Measurements from ENCODE around the gene DNAH14. TPM values are rescaled to one million over a fixed set of nuclear protein-coding genes. Genes with fewer than 3 reads are reported as not detected.

The DNAH14 gene
- total and polyA plus RNA-seq, 2 of the 8 experiments (the other 6 are each of a cell fraction or from before 2014, with no cell fraction given): 8.4 to 40.7 TPM

DNA sequence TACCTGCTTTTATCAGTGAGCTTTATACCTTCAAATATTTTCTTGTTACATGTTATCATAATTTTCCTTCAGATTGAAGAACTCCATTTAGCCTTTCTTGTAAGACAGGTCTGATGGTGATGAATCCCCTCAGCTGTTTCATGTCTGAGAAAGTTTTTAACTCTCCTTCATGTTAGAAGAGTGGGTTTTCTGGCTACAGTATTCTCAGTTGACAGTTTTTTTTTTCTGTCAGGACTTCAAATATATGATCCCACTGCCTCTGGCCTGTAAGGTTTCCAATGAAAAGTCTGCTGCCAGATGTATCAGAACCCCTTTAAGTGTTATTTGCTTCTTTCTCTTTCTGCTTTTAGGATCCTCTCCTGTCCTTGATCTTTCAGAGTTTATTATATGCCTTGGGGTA is 250.2 kb downstream of the DNAH14 start:
- H2BK120ac ChIP-seq (replicated peaks; ENCODE audit: low read depth, low read length): no peak overlapping the region
- no peak overlapping the region for H3K4me3 ChIP-seq (ENCODE audit: extremely low read depth in 1 of 4, insufficient read depth in 2 of 4, low read depth in 3 of 4, low read length in 4 of 4)
- no peak for DNase-seq (ENCODE audit: low read depth in 1 of 2, low spot score in 2 of 2)
- H3K9me3 ChIP-seq (ENCODE audit: insufficient read depth in 2 of 2, low read depth in 1 of 2, low read length in 1 of 2): peaks cover 17 to 24% of the 10 kb centered on the region in 2 experiments
- no peak overlapping the region for H3K56ac ChIP-seq (replicated peaks; ENCODE audit: insufficient read length, low read depth, low read length)
- H3K23me2 ChIP-seq (ENCODE audit: low read depth, low read length): no peaks in the 10 kb centered on the region
- H4K5ac ChIP-seq (ENCODE audit: insufficient read length, low read depth, low read length): no peak overlapping the region
- H3K79me2 ChIP-seq (ENCODE audit: control insufficient read depth in 1 of 2, insufficient read depth in 2 of 2, low read length in 2 of 2): no peaks in the 10 kb centered on the region
- no peak overlapping the region for H3K23ac ChIP-seq (ENCODE audit: insufficient read length)
- no peak overlapping the region for H2BK15ac ChIP-seq (ENCODE audit: low read length)
- no peak overlapping the region for H2BK12ac ChIP-seq (ENCODE audit: low read depth, low read length)
- H2BK20ac ChIP-seq (ENCODE audit: low read length): no peak overlapping the region
- no peak overlapping the region for H3K4me2 ChIP-seq (ENCODE audit: insufficient read depth in 1 of 2, low read depth in 2 of 2, low read length in 2 of 2)
- no peaks in the 10 kb centered on the region for H4K20me1 ChIP-seq (replicated peaks in 1 of 2; ENCODE audit: control insufficient read depth in 1 of 2, insufficient read depth in 2 of 2, low read length in 2 of 2)
- H3K14ac ChIP-seq (ENCODE audit: insufficient read length): no peak overlapping the region
- ChIA-PET CTCF (ENCODE audit: partially characterized antibody) (no interaction called here), POLR2A (ENCODE audit: partially characterized antibody) (no interaction called here)
- no peak overlapping the region for H4K8ac ChIP-seq (ENCODE audit: extremely low read depth, insufficient read depth, low read length)
- no peaks in the 10 kb centered on the region for H3K27me3 ChIP-seq (replicated peaks in 1 of 4; ENCODE audit: control insufficient read depth in 3 of 4, extremely low read depth in 1 of 4, insufficient read depth in 3 of 4, low read length in 3 of 4)
- no peak overlapping the region for H3K9ac ChIP-seq (replicated peaks in 1 of 4; ENCODE audit: extremely low read depth in 1 of 4, low read depth in 3 of 4, low read length in 3 of 4)
- TF ChIP-seq CREB1 (IDR thresholded peaks at IDR 0.05): no peak
- no peak overlapping the region for H2AFZ ChIP-seq (ENCODE audit: low read length)
- H3K27ac ChIP-seq (ENCODE audit: low read depth, low read length): no peak overlapping the region
- FAIRE-seq: no peak
- no peak overlapping the region for H3K18ac ChIP-seq (ENCODE audit: extremely low read depth, low read length)
- no peak overlapping the region for H2BK5ac ChIP-seq (ENCODE audit: low read depth, low read length)
- no peak overlapping the region for H3K4ac ChIP-seq (replicated peaks; ENCODE audit: insufficient read length, low read depth, low read length)
- no peak overlapping the region for H4K91ac ChIP-seq (replicated peaks; ENCODE audit: insufficient read length, low read length)
- no peaks in the 10 kb centered on the region for H3K4me1 ChIP-seq (replicated peaks in 1 of 4; ENCODE audit: control insufficient read depth in 3 of 4, insufficient read depth in 4 of 4, low read length in 3 of 4)
- H3K36me3 ChIP-seq (ENCODE audit: control insufficient read depth in 2 of 4, insufficient read depth in 4 of 4, low read length in 3 of 4): no peaks in the 10 kb centered on the region
- no peaks in the 10 kb centered on the region for H3K79me1 ChIP-seq (ENCODE audit: low read depth, low read length)
- no peak overlapping the region for H2AK5ac ChIP-seq (ENCODE audit: low read depth, low read length)

All from H1 (cell line).